Fibroblast of peridontal ligament (primary cell): Measurements from ENCODE around the gene NACC1.
"Not testable (repeated sequence)": the region's sequence is repeated elsewhere in the genome, so short reads cannot be mapped to it uniquely, and the experiment has no call there.

Experiments used
- DNase-seq: peaks from one replicate; pipeline ENCODE4 v3.0.0-alpha.2; 2010; ENCODE audit errors: extremely low read depth

The NACC1 gene

GRCh38 chr19:13164343-13165161 lies 46.5 kb downstream of the NACC1 start:
- no peak for DNase-seq

GRCh38 chr19:13165162-13165997 lies 47.3 kb downstream of the NACC1 start:
- DNase-seq: no peak

- DNase-seq: not testable (repeated sequence)
Measured at GRCh38 chr19:13166151-13166550, 48.1 kb downstream of the NACC1 start.

GRCh38 chr19:13169769-13170168 lies 51.7 kb downstream of the NACC1 start:
- DNase-seq: no peak

- DNase-seq: no peak
Measured at GRCh38 chr19:13171146-13171545, 53.1 kb downstream of the NACC1 start.

- DNase-seq: peak; percentile 79
Measured at GRCh38 chr19:13172346-13173138, 54.5 kb downstream of the NACC1 start.

GRCh38 chr19:13173139-13173737 lies 55.2 kb downstream of the NACC1 start:
- no peak for DNase-seq

GRCh38 chr19:13176345-13176744 lies 58.3 kb downstream of the NACC1 start:
- DNase-seq: no peak

GRCh38 chr19:13177584-13177983 lies 59.5 kb downstream of the NACC1 start:
- not testable (repeated sequence) for DNase-seq

- DNase-seq: not testable (repeated sequence)
Measured at GRCh38 chr19:13178291-13178690, 60.2 kb downstream of the NACC1 start.

GRCh38 chr19:13181747-13182388 lies 63.8 kb downstream of the NACC1 start:
- peak; percentile 65 for DNase-seq

GRCh38 chr19:13184926-13185325 lies 66.9 kb downstream of the NACC1 start:
- DNase-seq: not testable (repeated sequence)

- DNase-seq: not testable (repeated sequence)
Measured at GRCh38 chr19:13185763-13186657, 67.9 kb downstream of the NACC1 start.

- not testable (repeated sequence) for DNase-seq
Measured at GRCh38 chr19:13186688-13187087, 68.6 kb downstream of the NACC1 start.

GRCh38 chr19:13187419-13187818 lies 69.4 kb downstream of the NACC1 start:
- no peak for DNase-seq

- no peak for DNase-seq
Measured at GRCh38 chr19:13189600-13189999, 71.5 kb downstream of the NACC1 start.
